ENCODE results near the gene SPON1. TPM values are rescaled to one million over a fixed set of nuclear protein-coding genes. Genes with fewer than 3 reads are reported as not detected.
"Not testable (repeated sequence)": the region's sequence is repeated elsewhere in the genome, so short reads cannot be mapped to it uniquely, and the experiment has no call there.

Gene SPON1
- polyA plus RNA-seq, 3 donors = 8.1 to 101 (median 28.3) TPM

- 49 to 64% (median 61%) methylated on average over 4 of the region's 4 CpGs for WGBS, 3 donors
- H3K27ac ChIP-seq (ENCODE audit: low read depth, low read length) = no peak overlapping the region
Measured at GRCh38 chr11:14242187-14242586, 279.7 kb downstream of the SPON1 start.

DNA sequence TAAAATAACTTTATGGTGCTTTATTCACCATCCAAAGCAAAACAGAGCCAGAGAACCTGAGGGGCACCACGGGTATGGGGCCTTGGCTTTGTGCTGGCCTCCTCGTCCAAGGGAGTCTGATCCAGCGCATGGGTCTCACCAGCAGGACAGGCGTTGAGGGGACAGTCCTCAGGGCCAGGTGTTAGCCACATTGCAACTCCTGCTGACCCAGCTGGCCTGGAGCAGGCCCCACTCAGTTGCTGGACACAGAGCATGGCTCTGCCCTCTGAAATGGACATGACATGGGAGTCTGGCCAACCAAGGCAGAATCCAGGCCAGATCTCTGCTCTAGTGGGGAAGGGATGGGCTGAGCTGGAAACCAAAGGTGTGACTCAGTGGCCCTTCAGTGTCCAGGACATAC, 280.2 kb downstream of the SPON1 start:
- 89 to 94% (median 92%) methylated on average over 4 of the region's 4 CpGs for WGBS, 3 donors
- no peak overlapping the region for H3K27ac ChIP-seq (ENCODE audit: low read depth, low read length)

DNA sequence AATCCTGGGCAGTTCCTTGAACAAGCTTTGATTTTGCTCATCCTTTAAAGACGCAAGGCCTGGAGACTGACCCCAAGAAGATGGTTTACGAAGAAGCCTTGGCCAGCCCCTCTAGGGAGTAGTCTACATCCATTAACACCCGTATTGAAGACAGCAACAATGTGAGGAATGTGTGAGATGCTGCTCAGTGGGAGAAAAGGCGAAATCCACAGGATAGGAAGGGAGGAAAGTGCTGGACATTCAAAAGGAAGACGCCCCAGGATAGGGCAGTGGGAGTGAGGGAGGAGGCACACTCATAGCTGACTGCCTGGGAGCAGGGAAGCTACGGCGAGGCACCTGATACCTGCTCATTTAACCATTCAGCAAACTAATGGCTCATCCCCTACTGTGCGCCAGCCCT, 282.4 kb downstream of the SPON1 start:
- 76 to 85% (median 85%) methylated on average over 8 of the region's 8 CpGs for WGBS, 3 donors
- H3K27ac ChIP-seq (ENCODE audit: low read depth, low read length) = no peak overlapping the region

GRCh38 chr11:14245444-14245843, 282.9 kb downstream of the SPON1 start:
- H3K27ac ChIP-seq (ENCODE audit: low read depth, low read length) = no peak overlapping the region
- WGBS, 3 donors = 67 to 80% (median 71%) methylated on average over 2 of the region's 2 CpGs

DNA sequence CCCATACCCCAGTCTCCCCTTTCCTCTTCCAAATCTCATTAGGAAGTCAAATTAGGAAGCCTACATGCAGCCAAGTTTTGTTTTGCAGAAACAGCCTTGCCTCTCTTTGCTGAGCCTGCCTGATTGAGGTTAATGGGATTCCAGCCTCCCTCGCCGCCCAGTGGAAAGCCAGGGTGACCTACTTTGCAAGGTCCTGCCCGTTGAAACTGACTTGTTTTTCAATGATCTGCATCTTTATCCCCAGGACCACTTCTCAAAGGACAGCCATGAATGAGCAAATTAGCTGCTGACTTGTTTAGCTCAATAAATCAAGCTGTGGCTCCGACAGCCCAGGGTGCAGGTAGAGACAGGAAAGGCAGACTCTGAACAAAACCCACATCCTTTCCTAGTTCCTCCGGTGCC, 286.1 kb downstream of the SPON1 start:
- H3K27ac ChIP-seq (ENCODE audit: low read depth, low read length) = no peak overlapping the region
- 22 to 64% (median 27%) methylated on average over 5 of the region's 5 CpGs for WGBS, 3 donors

GRCh38 chr11:14249121-14249963, 286.8 kb downstream of the SPON1 start:
- 29 to 36% (median 30%) methylated on average over 10 of the region's 10 CpGs for WGBS, 3 donors
- no peak overlapping the region for H3K27ac ChIP-seq (ENCODE audit: low read depth, low read length)

DNA sequence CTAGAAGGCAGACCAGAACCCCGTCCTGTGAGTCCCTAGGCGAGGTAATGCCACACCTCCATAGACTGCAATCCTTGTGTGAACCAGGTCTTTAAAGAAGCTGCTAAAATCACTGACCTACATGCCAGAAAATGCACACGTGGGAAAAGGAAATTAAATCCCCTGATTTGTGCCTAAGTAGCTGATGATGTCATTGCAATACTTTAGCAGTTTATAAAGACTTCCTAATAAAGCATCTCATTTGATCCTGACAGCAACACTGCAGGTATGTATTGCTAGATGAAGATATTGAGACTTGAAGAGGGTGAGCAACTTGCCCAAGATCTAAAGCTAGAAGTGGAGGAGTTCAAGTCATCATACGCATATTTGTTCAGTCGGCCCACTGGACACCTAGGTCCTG, 289.2 kb downstream of the SPON1 start:
- 74 to 78% (median 77%) methylated on average over 5 of the region's 5 CpGs for WGBS, 3 donors

DNA sequence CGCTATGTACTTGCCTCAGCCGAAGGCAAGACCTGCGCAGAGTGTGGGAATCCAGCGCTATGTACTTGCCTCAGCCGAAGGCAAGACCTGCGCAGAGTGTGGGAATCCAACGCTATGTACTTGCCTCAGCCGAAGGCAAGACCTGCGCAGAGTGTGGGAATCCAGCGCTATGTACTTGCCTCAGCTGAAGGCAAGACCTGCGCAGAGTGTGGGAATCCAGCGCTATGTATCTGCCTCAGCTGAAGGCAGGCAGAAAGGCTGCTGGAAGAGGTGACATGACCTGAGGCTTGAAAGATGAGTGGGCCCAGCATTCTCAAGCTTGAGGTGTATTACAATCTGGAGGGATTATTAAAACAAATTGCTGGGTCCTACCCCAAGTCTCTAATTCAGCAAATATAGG, 290.0 kb downstream of the SPON1 start:
- H3K27ac ChIP-seq (ENCODE audit: low read depth, low read length) = not testable (repeated sequence)
- WGBS, 3 donors = 98 to 99% (median 98%) methylated on average over 3 to 9 of the region's 12 CpGs

More for the DNA sequence above, 289.2 kb downstream of the SPON1 start:
- H3K27ac ChIP-seq (ENCODE audit: low read depth, low read length) = no peak overlapping the region

DNA sequence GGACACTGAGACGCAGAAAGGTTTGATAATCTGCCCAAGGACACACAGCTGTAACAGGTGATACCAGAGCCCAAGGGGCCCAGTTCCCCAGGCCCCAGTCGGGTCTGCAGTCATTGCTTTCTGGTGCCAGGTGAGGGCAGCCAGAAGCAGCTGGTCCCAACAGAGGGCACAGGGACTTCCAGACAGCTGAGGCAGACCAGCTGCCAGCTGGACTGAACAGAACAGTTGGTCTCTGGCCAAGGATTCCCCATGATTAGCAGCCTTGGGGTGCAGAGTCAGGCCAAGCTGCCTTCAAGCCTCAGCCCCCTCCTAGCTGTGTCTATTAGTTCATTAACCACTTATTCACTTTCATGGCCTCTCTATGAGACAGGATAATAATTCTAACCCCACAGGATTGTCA, 290.9 kb downstream of the SPON1 start:
- H3K27ac ChIP-seq (ENCODE audit: low read depth, low read length) = no peak overlapping the region
- WGBS, 3 donors = 50 to 69% (median 67%) methylated on average over 2 of the region's 2 CpGs

DNA sequence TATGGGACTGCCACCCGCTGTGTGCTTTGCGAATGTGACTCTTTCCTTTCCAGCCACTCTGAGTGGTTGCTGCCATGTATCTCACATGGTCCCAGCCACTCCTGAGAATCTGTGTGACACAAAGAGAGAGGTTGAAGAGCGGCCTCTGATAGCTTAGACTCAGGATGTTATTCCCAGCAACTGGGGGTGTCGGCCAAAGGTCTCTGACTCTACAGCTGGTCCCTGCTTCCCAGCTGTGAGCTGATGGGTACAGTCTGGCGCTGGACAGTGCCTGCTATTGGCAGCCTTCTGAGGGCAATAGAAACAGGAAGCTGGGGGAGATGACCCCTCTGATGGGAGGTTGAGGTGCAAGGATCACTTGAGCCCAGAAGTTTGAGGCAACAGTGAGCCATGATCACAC, 291.3 kb downstream of the SPON1 start:
- WGBS, 3 donors = 79 to 93% (median 83%) methylated on average over 5 of the region's 5 CpGs
- no peak overlapping the region for H3K27ac ChIP-seq (ENCODE audit: low read depth, low read length)

DNA sequence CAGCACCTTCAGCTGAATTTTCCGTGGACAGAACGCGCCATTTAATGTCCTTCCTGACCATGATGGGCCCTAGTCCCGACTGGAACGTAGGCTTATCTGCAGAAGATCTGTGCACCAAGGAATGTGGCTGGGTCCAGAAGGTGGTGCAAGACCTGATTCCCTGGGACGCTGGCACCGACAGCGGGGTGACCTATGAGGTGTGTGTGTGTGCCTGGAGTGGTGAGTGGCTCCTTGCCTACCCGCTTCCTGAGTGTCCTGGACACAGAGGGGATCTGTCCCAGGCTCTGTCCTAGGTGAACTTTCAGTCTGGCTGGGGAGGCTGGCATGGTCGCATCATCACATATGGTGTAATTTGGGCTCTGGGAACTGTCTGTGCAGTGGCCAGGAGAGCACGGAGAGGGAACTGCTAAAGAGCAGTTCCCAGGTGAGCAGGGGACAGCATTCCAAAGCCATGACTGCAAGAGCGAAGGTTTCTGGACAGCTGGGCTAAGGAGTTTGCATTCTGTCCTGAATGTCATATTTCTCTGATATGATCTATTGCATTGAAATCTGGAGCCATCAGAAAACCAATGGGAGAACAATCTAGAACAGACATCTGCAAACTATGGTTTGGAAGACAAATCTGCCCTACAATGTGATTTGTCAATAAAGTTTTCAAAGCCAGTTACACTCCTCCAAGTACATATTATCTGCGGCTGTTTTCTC, 292.2 kb downstream of the SPON1 start:
- H3K27ac ChIP-seq (ENCODE audit: low read depth, low read length) = no peak overlapping the region
- 84 to 92% (median 92%) methylated on average over 13 of the region's 13 CpGs for WGBS, 3 donors

GRCh38 chr11:14255238-14255534, 292.7 kb downstream of the SPON1 start:
- H3K27ac ChIP-seq (ENCODE audit: low read depth, low read length) = no peak overlapping the region
- 21 to 40% (median 25%) methylated on average over 2 of the region's 2 CpGs for WGBS, 3 donors

DNA sequence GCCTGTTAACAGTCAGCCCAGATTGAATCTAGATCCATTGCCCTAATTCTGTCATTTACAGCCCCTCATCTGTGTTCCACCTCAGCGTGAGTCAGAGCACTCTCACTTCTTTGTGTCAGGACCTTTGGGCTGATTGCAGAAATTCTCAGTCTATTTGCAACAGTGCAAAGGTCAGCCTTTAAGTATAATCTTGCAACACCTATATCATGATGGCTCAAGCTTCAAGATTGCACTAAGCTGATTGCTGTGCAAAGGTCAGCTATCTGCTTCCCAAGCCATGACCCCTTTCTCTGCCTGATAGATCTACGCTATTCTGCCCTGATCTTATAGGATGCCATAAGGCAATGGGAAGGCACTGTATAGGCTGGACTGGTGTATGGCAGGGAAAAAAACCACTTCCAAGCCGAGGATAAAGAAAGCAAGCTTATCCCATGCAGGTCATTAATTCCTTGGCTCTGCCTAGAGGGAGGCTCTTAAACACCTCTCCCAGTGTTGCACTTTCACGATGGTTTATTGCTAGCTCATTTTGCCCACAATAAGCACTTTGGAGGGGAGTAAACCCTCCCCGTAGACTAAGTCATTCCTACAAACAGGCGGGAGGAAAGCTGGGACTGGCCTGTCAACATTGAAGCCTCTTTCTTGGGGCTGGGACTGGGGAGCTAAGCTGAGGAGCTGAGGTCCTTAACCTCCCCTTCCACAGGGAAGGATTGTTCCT, 295.9 kb downstream of the SPON1 start:
- no peak overlapping the region for H3K27ac ChIP-seq (ENCODE audit: low read depth, low read length)
- 54 to 67% (median 58%) methylated on average over 6 of the region's 6 CpGs for WGBS, 3 donors

GRCh38 chr11:14259186-14259784, 296.8 kb downstream of the SPON1 start:
- WGBS, 3 donors = 56 to 60% (median 56%) methylated on average over 38 of the region's 38 CpGs
- H3K27ac ChIP-seq (ENCODE audit: low read depth, low read length) = no peak overlapping the region

- H3K27ac ChIP-seq (ENCODE audit: low read depth, low read length) = no peak overlapping the region
- WGBS, 3 donors = 94 to 100% (median 100%) methylated on average over 1 of the region's 1 CpG
Measured at GRCh38 chr11:14259878-14260277, 297.4 kb downstream of the SPON1 start.

GRCh38 chr11:14261066-14261465, 298.5 kb downstream of the SPON1 start:
- 67 to 88% (median 75%) methylated on average over 4 of the region's 4 CpGs for WGBS, 3 donors
- H3K27ac ChIP-seq (ENCODE audit: low read depth, low read length) = no peak overlapping the region

DNA sequence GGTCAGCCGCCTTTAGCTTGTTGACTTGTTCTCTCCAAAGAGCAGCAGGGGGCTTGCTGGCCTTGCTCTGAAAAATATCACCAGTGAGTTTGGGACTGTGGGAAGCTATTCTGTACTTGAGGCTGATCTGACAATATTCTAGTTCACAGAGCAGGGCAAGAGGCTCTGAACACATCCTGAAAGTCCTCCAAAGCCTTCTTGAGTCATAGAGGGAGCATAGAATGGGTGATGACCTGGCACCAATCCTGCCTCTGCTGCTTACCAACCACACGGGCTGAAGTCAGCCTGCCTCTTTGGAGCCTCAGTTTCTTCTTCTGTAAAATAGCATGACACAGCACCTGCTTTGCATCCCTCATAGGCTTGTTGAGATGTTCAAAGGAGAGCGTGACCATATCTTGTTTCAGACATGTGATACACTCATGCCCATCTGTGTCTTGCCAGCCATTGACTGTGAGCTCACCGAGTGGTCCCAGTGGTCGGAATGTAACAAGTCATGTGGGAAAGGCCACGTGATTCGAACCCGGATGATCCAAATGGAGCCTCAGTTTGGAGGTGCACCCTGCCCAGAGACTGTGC, 299.8 kb downstream of the SPON1 start:
- H3K27ac ChIP-seq (ENCODE audit: low read depth, low read length) = no peak overlapping the region
- WGBS, 3 donors = 89 to 93% (median 93%) methylated on average over 8 of the region's 8 CpGs

GRCh38 chr11:14264966-14265365, 302.4 kb downstream of the SPON1 start:
- 93 to 98% (median 97%) methylated on average over 2 of the region's 2 CpGs for WGBS, 3 donors
- H3K27ac ChIP-seq (ENCODE audit: low read depth, low read length) = no peak overlapping the region

GRCh38 chr11:14266622-14267021, 304.1 kb downstream of the SPON1 start:
- WGBS, 3 donors = 85 to 92% (median 89%) methylated on average over 1 of the region's 1 CpG

More at GRCh38 chr11:14266622-14267021, 304.1 kb downstream of the SPON1 start:
- no peak overlapping the region for H3K27ac ChIP-seq (ENCODE audit: low read depth, low read length)
